PC-9 (cell line): ENCODE measurements around the gene GFY. TPM values are rescaled to one million over a fixed set of nuclear protein-coding genes. Genes with fewer than 3 reads are reported as not detected.

Experiments used
- BruUV-seq: library from RNA; stranded (reverse); fragments of 400-500 nt; replicated peaks from 2 replicates; lab custom pipeline; 2021; lab: Mats Ljungman, UMichigan
- CTCF ChIA-PET: fragments of 300-600 bp; sonication (Branson Sonifier 250); formaldehyde crosslinking; loops from one replicate; lab custom pipeline; 2022; ENCODE audit warnings: antibody characterized with exemption; lab: Charles Lee
- POLR2A ChIA-PET: fragments of 300-600 bp; sonication (Branson Sonifier 250); formaldehyde crosslinking; loops from one replicate; lab custom pipeline; 2022; ENCODE audit warnings: antibody characterized with exemption; ENCODE audit not compliant: unreplicated experiment; lab: Charles Lee
- DNase-seq, 2 experiments: peaks; one replicate each; pipeline versions ENCODE4 v3.0.0 to v3.0.0-alpha.2; 2015 to 2022; ENCODE audit warnings: mixed read lengths in 1 of 2
- H2AFZ ChIP-seq: fragments of 200-600 bp; sonication (generic); 2 replicates; pipeline ENCODE4 v1.8.1; 2017; ENCODE audit warnings: antibody characterized with exemption
- H3F3A ChIP-seq: fragments of 200-600 bp; sonication (generic); 2 replicates; pipeline ENCODE4 v1.8.1; 2017; ENCODE audit warnings: antibody characterized with exemption, mild to moderate bottlenecking, low read depth; ENCODE audit not compliant: insufficient read depth
- H3K27ac ChIP-seq: fragments of 200-600 bp; sonication (generic); 2 replicates; pipeline ENCODE4 v1.6.1; 2016; ENCODE audit warnings: mixed run types
- H3K27me3 ChIP-seq: fragments of 200-600 bp; sonication (generic); 2 replicates; pipeline ENCODE4 v1.6.1; 2016; ENCODE audit warnings: low read depth, mixed run types; ENCODE audit not compliant: insufficient read depth
- H3K36me3 ChIP-seq: fragments of 200-600 bp; sonication (generic); 2 replicates; pipeline ENCODE4 v1.6.1; 2016; ENCODE audit warnings: low read depth, mixed run types
- H3K4me1 ChIP-seq: fragments of 200-600 bp; sonication (generic); replicated peaks from 2 replicates; pipeline ENCODE4 v1.6.1; 2016; ENCODE audit warnings: mixed run types; ENCODE audit not compliant: insufficient read depth
- H3K4me2 ChIP-seq: fragments of 200-600 bp; sonication (generic); 2 replicates; pipeline ENCODE4 v1.6.1; 2017; ENCODE audit warnings: mixed run types
- H3K4me3 ChIP-seq: fragments of 200-600 bp; sonication (generic); 2 replicates; pipeline ENCODE4 v1.6.1; 2016; ENCODE audit warnings: mixed run types
- H3K79me2 ChIP-seq: fragments of 200-600 bp; sonication (generic); 2 replicates; pipeline ENCODE4 v1.6.1; 2017; ENCODE audit warnings: low read depth, mixed run types
- H3K9me2 ChIP-seq: fragments of 200-600 bp; sonication (generic); 2 replicates; pipeline ENCODE4 v1.8.1; 2017; ENCODE audit warnings: mild to moderate bottlenecking; ENCODE audit not compliant: insufficient read depth
- H3K9me3 ChIP-seq: fragments of 200-600 bp; sonication (generic); 2 replicates; pipeline ENCODE4 v1.8.1; 2016; ENCODE audit warnings: low read depth; ENCODE audit not compliant: insufficient read depth
- H4K20me1 ChIP-seq: fragments of 200-600 bp; sonication (generic); 2 replicates; pipeline ENCODE4 v1.8.1; 2017; ENCODE audit not compliant: insufficient read depth
- CTCF ChIP-seq: fragments of 200-600 bp; sonication (generic); conservative IDR thresholded peaks from 2 replicates; pipeline ENCODE4 v1.6.1; 2017; ENCODE audit warnings: mixed run types, antibody characterized with exemption, mild to moderate bottlenecking, moderate library complexity
- EZH2 ChIP-seq: fragments of 200-600 bp; sonication (generic); IDR thresholded peaks from 2 replicates; pipeline ENCODE4 v1.8.0; 2017; ENCODE audit warnings: antibody characterized with exemption, low read depth
- intact Hi-C: fragments of 100-400 bp; cut with micrococcal nuclease; formaldehyde crosslinking; loops from one replicate; pipeline ENCODE4 v1.10.0; 2022; ENCODE audit not compliant: unreplicated experiment
- total RNA-seq: library from RNA; stranded (reverse); gene quantifications from 2 replicates; pipeline ENCODE4 v1.2.3, GENCODE V29; 2021

GFY gene
- total RNA-seq, 1 experiment from 2014 or later, result not detected

DNA sequence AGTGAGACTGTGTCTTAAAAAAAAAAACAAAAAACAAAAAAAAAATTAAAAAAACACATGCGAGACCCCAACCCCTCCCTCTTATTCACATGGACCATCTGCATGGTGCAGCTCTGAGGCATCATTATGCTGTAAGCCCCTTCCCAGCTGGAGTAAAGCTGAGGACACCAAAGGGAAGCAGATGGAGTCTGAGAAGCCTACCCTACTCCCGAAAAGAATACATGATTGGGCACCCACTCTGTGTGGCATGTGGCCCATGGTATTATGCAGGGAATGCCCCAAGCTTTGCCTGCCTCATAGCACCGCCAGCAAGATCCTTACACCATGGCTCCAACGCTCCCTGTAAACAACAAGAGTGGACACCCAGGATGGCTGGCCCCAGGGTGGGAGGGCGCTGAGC, 6.7 kb upstream of the GFY start:
- Histone ChIP-seq H3K4me2 (no peak overlapping the region), H3F3A (no peaks in the 10 kb centered on the region), H3K4me3 (no peak overlapping the region), H3K36me3 (no peaks in the 10 kb centered on the region), H3K9me3 (no peaks in the 10 kb centered on the region), H4K20me1 (no peaks in the 10 kb centered on the region), H2AFZ (no peak overlapping the region), H3K27me3 (peaks cover 90% of the 10 kb centered on the region), H3K27ac (no peak overlapping the region), H3K79me2 (no peaks in the 10 kb centered on the region), H3K4me1 (no peaks in the 10 kb centered on the region), H3K9me2 (no peaks in the 10 kb centered on the region)
- TF ChIP-seq CTCF (no peak), EZH2 (no peak)
- no peak for DNase-seq
- ChIA-PET POLR2A (no interaction called here), CTCF (no interaction called here)
- BruUV-seq, result no TSS peak
- intact Hi-C loops, result no loop called here

GRCh38 chr19:49419173-49419572, 6.0 kb upstream of the GFY start:
- TF ChIP-seq EZH2, result no peak
- TF ChIP-seq CTCF, result no peak
- H3K27ac ChIP-seq, result no peak overlapping the region
- POLR2A ChIA-PET, result no interaction called here
- H3K4me1 ChIP-seq, result no peaks in the 10 kb centered on the region
- CTCF ChIA-PET, result no interaction called here
- no peak overlapping the region for H3K4me2 ChIP-seq
- H3K36me3 ChIP-seq, result no peaks in the 10 kb centered on the region
- peaks cover 97% of the 10 kb centered on the region for H3K27me3 ChIP-seq
- no peak overlapping the region for H2AFZ ChIP-seq
- no peaks in the 10 kb centered on the region for H3F3A ChIP-seq
- H3K79me2 ChIP-seq, result no peaks in the 10 kb centered on the region
- DNase-seq, result no peak
- no TSS peak for BruUV-seq
- no peak overlapping the region for H3K4me3 ChIP-seq
- H3K9me3 ChIP-seq, result no peaks in the 10 kb centered on the region
- no peaks in the 10 kb centered on the region for H3K9me2 ChIP-seq
- no peaks in the 10 kb centered on the region for H4K20me1 ChIP-seq
- intact Hi-C loops, result no loop called here

- ChIA-PET CTCF (no interaction called here), POLR2A (no interaction called here)
- no peak overlapping the region for H3K4me3 ChIP-seq
- H3K9me2 ChIP-seq, result no peaks in the 10 kb centered on the region
- no peaks in the 10 kb centered on the region for H3F3A ChIP-seq
- H3K79me2 ChIP-seq, result no peaks in the 10 kb centered on the region
- intact Hi-C loops, result no loop called here
- H4K20me1 ChIP-seq, result no peaks in the 10 kb centered on the region
- H3K4me1 ChIP-seq, result no peaks in the 10 kb centered on the region
- BruUV-seq, result no TSS peak
- no peak overlapping the region for H3K27ac ChIP-seq
- peaks cover 98% of the 10 kb centered on the region for H3K27me3 ChIP-seq
- H3K4me2 ChIP-seq, result no peak overlapping the region
- no peaks in the 10 kb centered on the region for H3K9me3 ChIP-seq
- TF ChIP-seq EZH2, result no peak
- no peak for TF ChIP-seq CTCF
- no peak overlapping the region for H2AFZ ChIP-seq
- no peak for DNase-seq
- no peaks in the 10 kb centered on the region for H3K36me3 ChIP-seq
These were observed 5.0 kb upstream of the GFY start for GRCh38 chr19:49420227-49420626.
